IMR-90 (cell line): Measurements from ENCODE around the gene MRPL21. TPM values are rescaled to one million over a fixed set of nuclear protein-coding genes. Genes with fewer than 3 reads are reported as not detected.

Experiments used
- ATAC-seq: fragments of 200-7000 bp; cut with Tn5 transposase; 2 replicates; pipeline ENCODE4 v1.9.1; 2020; ENCODE audit warnings: low read depth, mild to moderate bottlenecking, moderate library complexity
- BruUV-seq: library from RNA; stranded (reverse); fragments of 400-500 nt; replicated peaks from 2 replicates; lab custom pipeline; 2021; lab: Mats Ljungman, UMichigan
- CTCF ChIA-PET: fragments of 300-600 bp; formaldehyde crosslinking; extraction: SDS; loops from one replicate; lab custom pipeline; 2021; ENCODE audit warnings: antibody characterized with exemption; lab: Yijun Ruan, JAX
- POLR2A ChIA-PET: fragments of 300-600 bp; sonication (Branson Sonifier 250); formaldehyde crosslinking; loops from one replicate; lab custom pipeline; 2022; ENCODE audit warnings: antibody characterized with exemption; ENCODE audit not compliant: unreplicated experiment; lab: Charles Lee
- DNase-seq: peaks from one replicate; pipeline ENCODE4 v3.0.0; 2013
- H2AFZ ChIP-seq: replicated peaks from 2 replicates; pipeline ENCODE3; 2013; ENCODE audit warnings: low read length, mild to moderate bottlenecking; ENCODE audit not compliant: poor library complexity
- H2AK5ac ChIP-seq: 2 replicates; pipeline ENCODE4 v1.6.1; 2013; ENCODE audit warnings: low read depth, low read length, inconsistent platforms
- H2AK9ac ChIP-seq: replicated peaks from 2 replicates; pipeline ENCODE3; 2013; ENCODE audit warnings: mild to moderate bottlenecking, low read depth, low read length, moderate library complexity; ENCODE audit not compliant: poor library complexity
- H2BK120ac ChIP-seq: 2 replicates; pipeline ENCODE4 v1.6.1; 2013; ENCODE audit warnings: low read depth, low read length, inconsistent platforms
- H2BK15ac ChIP-seq: 3 replicates; pipeline ENCODE4 v1.6.1; 2013; ENCODE audit warnings: low read depth, low read length, inconsistent platforms
- H2BK20ac ChIP-seq: 2 replicates; pipeline ENCODE4 v1.6.1; 2013; ENCODE audit warnings: low read depth, mild to moderate bottlenecking, inconsistent platforms, low read length, moderate library complexity
- H2BK5ac ChIP-seq: 2 replicates; pipeline ENCODE4 v1.6.1; 2013; ENCODE audit warnings: mild to moderate bottlenecking, low read depth, low read length, inconsistent platforms; ENCODE audit not compliant: poor library complexity, severe bottlenecking
- H3K14ac ChIP-seq: replicated peaks from 2 replicates; pipeline ENCODE4 v1.6.1; 2013; ENCODE audit warnings: low read depth, low read length, inconsistent platforms
- H3K18ac ChIP-seq: 2 replicates; pipeline ENCODE4 v1.6.1; 2013; ENCODE audit warnings: low read depth, low read length, control low read depth
- H3K23ac ChIP-seq: 2 replicates; pipeline ENCODE4 v1.6.1; 2013; ENCODE audit warnings: low read depth, low read length, inconsistent platforms
- H3K27ac ChIP-seq: 2 replicates; pipeline ENCODE4 v1.5.1; 2013; ENCODE audit warnings: mild to moderate bottlenecking, control low read depth, low read length; ENCODE audit not compliant: insufficient read depth
- H3K27me3 ChIP-seq: 2 replicates; pipeline ENCODE4 v1.6.1; 2013; ENCODE audit warnings: low read length; ENCODE audit not compliant: control insufficient read depth, insufficient read depth
- H3K36me3 ChIP-seq: 2 replicates; pipeline ENCODE4 v1.6.1; 2013; ENCODE audit warnings: low read length, mixed read lengths; ENCODE audit not compliant: control insufficient read depth, insufficient read depth
- H3K4ac ChIP-seq: 2 replicates; pipeline ENCODE4 v1.6.1; 2013; ENCODE audit warnings: low read depth, low read length, inconsistent platforms
- H3K4me1 ChIP-seq: 2 replicates; pipeline ENCODE4 v1.6.1; 2013; ENCODE audit warnings: low read length, mixed read lengths; ENCODE audit not compliant: control insufficient read depth, insufficient read depth
- H3K4me2 ChIP-seq: 2 replicates; pipeline ENCODE4 v1.6.1; 2013; ENCODE audit warnings: low read depth, mild to moderate bottlenecking, control low read depth, low read length, moderate library complexity
- H3K4me3 ChIP-seq: 2 replicates; pipeline ENCODE4 v1.5.1; 2013; ENCODE audit warnings: low read depth, mild to moderate bottlenecking, control low read depth, low read length, moderate library complexity; ENCODE audit not compliant: insufficient read depth
- H3K56ac ChIP-seq: 2 replicates; pipeline ENCODE4 v1.6.1; 2013; ENCODE audit warnings: low read length, inconsistent platforms; ENCODE audit not compliant: insufficient read depth; ENCODE audit errors: extremely low read depth
- H3K79me1 ChIP-seq, 2 experiments: 2 replicates each; pipeline ENCODE4 v1.6.1; 2013; ENCODE audit warnings: low read length in 2 of 2, inconsistent platforms in 1 of 2, low read depth in 1 of 2
- H3K9ac ChIP-seq: 2 replicates; pipeline ENCODE4 v1.6.1; 2013; ENCODE audit warnings: low read depth, low read length, control low read depth
- H3K9me1 ChIP-seq: 2 replicates; pipeline ENCODE4 v1.6.1; 2013; ENCODE audit warnings: low read length, inconsistent platforms; ENCODE audit not compliant: insufficient read depth
- H3K9me3 ChIP-seq: 2 replicates; pipeline ENCODE4 v1.6.1; 2013; ENCODE audit warnings: low read length; ENCODE audit not compliant: control insufficient read depth, insufficient read depth
- H4K20me1 ChIP-seq: 2 replicates; pipeline ENCODE4 v1.6.1; 2013; ENCODE audit warnings: low read length, inconsistent platforms; ENCODE audit not compliant: insufficient read depth
- H4K5ac ChIP-seq: 2 replicates; pipeline ENCODE4 v1.6.1; 2013; ENCODE audit warnings: mild to moderate bottlenecking, low read depth, low read length, control low read depth
- H4K8ac ChIP-seq, 2 experiments: 2 replicates each; pipeline ENCODE4 v1.6.1; 2013; ENCODE audit warnings: low read depth in 2 of 2, low read length in 2 of 2, control low read depth in 1 of 2, inconsistent platforms in 1 of 2
- H4K91ac ChIP-seq: 2 replicates; pipeline ENCODE4 v1.6.1; 2013; ENCODE audit warnings: low read depth, low read length, inconsistent platforms; ENCODE audit not compliant: insufficient read depth
- FOS ChIP-seq: fragments of 150-350 bp; IDR thresholded peaks from 2 replicates; pipeline ENCODE4 v1.6.1; 2016; ENCODE audit warnings: low read depth, low read length
- POLR2A ChIP-seq: IDR thresholded peaks from 2 replicates; pipeline ENCODE4 v1.6.1; 2012; ENCODE audit warnings: mild to moderate bottlenecking, low read depth, low read length
- RAD21 ChIP-seq: IDR thresholded peaks from 2 replicates; pipeline ENCODE4 v1.6.1; 2012; ENCODE audit warnings: low read length, improper control_type of control experiment
- WGBS, 2 experiments: methylation state at CpG; one replicate each; pipeline versions ENCODE4 v1.1.5 to v1.1.7; 2013; ENCODE audit warnings: missing lambda C conversion rate in 2 of 2; ENCODE audit not compliant: insufficient read length in 1 of 2; ENCODE audit errors: extremely low coverage in 2 of 2; 5-methylcytosine and 5-hydroxymethylcytosine counted together
- dilution Hi-C: fragments of 300-500 bp; cut with HindIII; formaldehyde crosslinking; loops from one replicate; pipeline ENCODE4 v1.14.3; 2018; ENCODE audit warnings: low sequenced_read_pairs; ENCODE audit not compliant: unreplicated experiment
- in situ Hi-C: fragments of 300-500 bp; cut with MboI; formaldehyde crosslinking; loops from 3 replicates; pipeline ENCODE4 v1.14.3; 2019; ENCODE audit warnings: low sequenced_read_pairs, inconsistent platforms, mixed read lengths
- intact Hi-C: fragments of 100-400 bp; cut with micrococcal nuclease; formaldehyde crosslinking; loops from 2 replicates; pipeline ENCODE4 v1.10.0; 2022
- polyA plus RNA-seq, 3 experiments: library from polyadenylated mRNA; depleted of rRNA; stranded (reverse); fragments of >200 nt; gene quantifications; 2 replicates each; pipeline ENCODE4 v1.2.3, GENCODE V29; 2012; ENCODE audit warnings: low replicate concordance in 1 of 3
- total RNA-seq: library from RNA; depleted of rRNA; stranded (reverse); fragments of >200 nt; gene quantifications from 2 replicates; pipeline ENCODE4 v1.2.3, GENCODE V29; 2012

The MRPL21 gene
- total and polyA plus RNA-seq, 2 of the 4 experiments (the other 2 are of a cell fraction) = 19.2 to 26.3 TPM

DNA sequence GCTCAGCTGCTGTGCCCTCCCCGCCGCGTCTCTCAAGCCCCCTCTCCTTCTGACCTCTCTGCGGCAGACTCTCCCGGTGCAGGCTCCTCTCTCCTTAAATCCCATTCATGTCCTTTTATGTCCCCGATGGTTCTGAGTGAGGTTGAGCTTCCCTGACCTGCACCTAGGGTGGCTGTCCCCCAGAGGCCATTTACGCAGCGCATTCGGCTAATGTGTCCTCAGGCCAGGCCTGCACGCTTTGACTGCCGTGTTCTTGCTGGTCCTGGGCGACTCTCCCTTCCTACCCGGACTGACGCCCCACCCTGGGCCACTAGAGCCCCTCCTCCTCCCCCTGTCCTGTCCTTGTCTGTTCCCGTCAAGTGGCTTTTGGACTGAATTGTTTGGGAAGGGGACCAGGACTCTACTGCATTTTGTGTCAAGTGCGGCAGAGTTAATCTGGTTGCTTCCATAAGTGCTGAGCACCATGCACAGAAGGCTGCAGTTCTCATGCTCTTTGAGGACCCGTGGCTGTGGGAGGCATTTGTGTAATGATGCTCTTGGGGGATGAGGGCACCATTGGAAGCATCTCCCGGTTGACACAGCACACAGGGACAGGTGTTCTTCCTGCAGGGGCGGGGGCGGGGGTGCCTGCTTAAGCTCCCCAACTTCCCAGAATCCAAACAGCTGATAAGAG is 37.2 kb upstream of the MRPL21 start:
- Histone ChIP-seq H3K36me3 (peaks cover 43% of the 10 kb centered on the region), H3K4ac (no peak overlapping the region), H3K14ac (no peak overlapping the region), H3K9ac (no peak overlapping the region), H4K5ac (no peak overlapping the region), H2BK15ac (no peak overlapping the region), H3K4me2 (no peak overlapping the region), H4K8ac (no peak overlapping the region), H3K27me3 (no peaks in the 10 kb centered on the region), H2AK9ac (no peak overlapping the region), H2AFZ (no peak overlapping the region), H3K9me1 (peaks cover 4% of the 10 kb centered on the region; the same call in 1 of the 2 replicates), H3K4me3 (no peak overlapping the region), H4K20me1 (no peaks in the 10 kb centered on the region), H3K79me1 (no peaks in the 10 kb centered on the region), H3K23ac (no peak overlapping the region), H2BK5ac (no peak overlapping the region), H3K56ac (no peak overlapping the region), H3K18ac (no peak overlapping the region), H2BK20ac (no peak overlapping the region), H3K27ac (no peak overlapping the region), H3K9me3 (no peaks in the 10 kb centered on the region), H4K91ac (no peak overlapping the region), H3K4me1 (peaks cover 11% of the 10 kb centered on the region; the same call in 1 of the 2 replicates), H2BK120ac (no peak overlapping the region), H2AK5ac (no peak overlapping the region)
- TF ChIP-seq FOS (no peak), POLR2A (no peak), RAD21 (no peak)
- ATAC-seq = no peak
- 86% methylated on average over 9 of the region's 20 CpGs; no CpG with 5 or more reads in 1 of the 2 experiments for WGBS, 2 experiments
- CTCF ChIA-PET = no interaction called here
- BruUV-seq = no TSS peak
- DNase-seq = no peak
- in situ Hi-C loops = loop anchor here (25.0 kb wide), 1 partner anchor 722 kb away; no protein-coding TSS in a partner anchor
- dilution Hi-C loops = no loop called here
- POLR2A ChIA-PET = no interaction called here
- intact Hi-C loops = no loop called here
